Epithelial cell of proximal tubule (primary cell): ENCODE data around the gene INTS11. TPM values are rescaled to one million over a fixed set of nuclear protein-coding genes. Genes with fewer than 3 reads are reported as not detected.

ENCODE experiments used
- DNase-seq: peaks from one replicate; pipeline ENCODE4 v3.0.0-alpha.2; 2011; ENCODE audit warnings: low read depth
- H3K4me3 ChIP-seq: 2 replicates; pipeline ENCODE4 v1.5.1; 2011; ENCODE audit warnings: low read depth, mild to moderate bottlenecking, low read length
- total RNA-seq: library from RNA; depleted of rRNA; stranded (reverse); fragments of >200 nt; gene quantifications from 2 replicates; pipeline ENCODE4 v1.2.3, GENCODE V29; 2015
- TF ChIP-seq, protein P1 (sequence below): conservative IDR thresholded peaks from 2 replicates; pipeline ENCODE4 v1.5.1; 2012; ENCODE audit warnings: low read depth, mild to moderate bottlenecking, low read length

Gene INTS11
- total RNA-seq, 1 donor from 2014 or later: 58.7 TPM

DNA sequence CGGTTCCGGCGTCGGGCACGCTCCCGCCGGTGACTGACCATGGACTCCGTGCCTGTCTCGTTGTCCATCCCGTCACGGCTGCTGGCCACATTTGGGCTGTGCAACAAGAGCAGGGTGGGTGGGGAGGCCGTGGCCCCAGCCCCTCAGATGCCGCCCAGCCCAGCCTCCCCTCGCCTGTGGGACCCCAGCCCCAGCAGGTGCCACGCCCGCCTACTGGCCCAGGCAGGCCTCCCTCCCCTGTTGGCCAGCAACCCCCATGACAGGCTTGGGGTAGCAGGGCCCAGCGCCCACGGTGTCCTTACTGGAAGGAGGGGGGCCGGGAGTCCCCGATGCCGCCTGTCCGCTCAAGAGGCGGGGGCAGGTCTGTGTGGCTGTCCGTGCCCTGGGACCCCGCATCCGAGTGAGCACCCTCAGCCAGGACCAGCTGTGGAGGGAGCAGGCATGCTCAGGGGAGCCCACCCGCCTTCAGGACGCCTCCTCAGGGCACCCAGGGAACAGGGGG, 17.7 kb upstream of the INTS11 start:
- no peak overlapping the region for H3K4me3 ChIP-seq
- TF ChIP-seq, protein P1, sequence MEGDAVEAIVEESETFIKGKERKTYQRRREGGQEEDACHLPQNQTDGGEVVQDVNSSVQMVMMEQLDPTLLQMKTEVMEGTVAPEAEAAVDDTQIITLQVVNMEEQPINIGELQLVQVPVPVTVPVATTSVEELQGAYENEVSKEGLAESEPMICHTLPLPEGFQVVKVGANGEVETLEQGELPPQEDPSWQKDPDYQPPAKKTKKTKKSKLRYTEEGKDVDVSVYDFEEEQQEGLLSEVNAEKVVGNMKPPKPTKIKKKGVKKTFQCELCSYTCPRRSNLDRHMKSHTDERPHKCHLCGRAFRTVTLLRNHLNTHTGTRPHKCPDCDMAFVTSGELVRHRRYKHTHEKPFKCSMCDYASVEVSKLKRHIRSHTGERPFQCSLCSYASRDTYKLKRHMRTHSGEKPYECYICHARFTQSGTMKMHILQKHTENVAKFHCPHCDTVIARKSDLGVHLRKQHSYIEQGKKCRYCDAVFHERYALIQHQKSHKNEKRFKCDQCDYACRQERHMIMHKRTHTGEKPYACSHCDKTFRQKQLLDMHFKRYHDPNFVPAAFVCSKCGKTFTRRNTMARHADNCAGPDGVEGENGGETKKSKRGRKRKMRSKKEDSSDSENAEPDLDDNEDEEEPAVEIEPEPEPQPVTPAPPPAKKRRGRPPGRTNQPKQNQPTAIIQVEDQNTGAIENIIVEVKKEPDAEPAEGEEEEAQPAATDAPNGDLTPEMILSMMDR: no peak
- DNase-seq: no peak

DNA sequence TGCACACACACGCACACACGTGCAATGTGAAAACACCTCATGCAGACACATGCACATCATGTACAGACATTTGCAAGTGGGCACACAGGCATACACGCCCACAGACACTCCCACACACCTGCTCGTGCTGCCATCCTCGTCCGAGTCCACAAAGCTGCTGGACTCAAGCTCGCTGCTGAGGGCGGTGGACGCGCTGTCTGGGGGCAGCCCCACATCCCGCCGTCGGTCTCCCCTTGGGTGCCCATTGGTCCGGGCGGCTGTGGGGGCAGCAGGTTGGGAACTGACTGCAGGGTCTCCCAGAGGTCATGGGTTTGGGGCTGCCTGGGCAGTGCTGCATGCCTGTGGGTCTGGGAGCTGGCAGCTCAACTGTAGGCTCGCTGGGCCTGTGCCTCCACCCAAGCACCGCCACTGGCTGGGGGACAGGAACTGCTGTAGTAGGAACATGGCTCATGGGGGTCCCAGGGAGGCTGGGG, 17.1 kb upstream of the INTS11 start:
- DNase-seq: no peak
- TF ChIP-seq, protein P1: no peak
- H3K4me3 ChIP-seq: no peak overlapping the region

DNA sequence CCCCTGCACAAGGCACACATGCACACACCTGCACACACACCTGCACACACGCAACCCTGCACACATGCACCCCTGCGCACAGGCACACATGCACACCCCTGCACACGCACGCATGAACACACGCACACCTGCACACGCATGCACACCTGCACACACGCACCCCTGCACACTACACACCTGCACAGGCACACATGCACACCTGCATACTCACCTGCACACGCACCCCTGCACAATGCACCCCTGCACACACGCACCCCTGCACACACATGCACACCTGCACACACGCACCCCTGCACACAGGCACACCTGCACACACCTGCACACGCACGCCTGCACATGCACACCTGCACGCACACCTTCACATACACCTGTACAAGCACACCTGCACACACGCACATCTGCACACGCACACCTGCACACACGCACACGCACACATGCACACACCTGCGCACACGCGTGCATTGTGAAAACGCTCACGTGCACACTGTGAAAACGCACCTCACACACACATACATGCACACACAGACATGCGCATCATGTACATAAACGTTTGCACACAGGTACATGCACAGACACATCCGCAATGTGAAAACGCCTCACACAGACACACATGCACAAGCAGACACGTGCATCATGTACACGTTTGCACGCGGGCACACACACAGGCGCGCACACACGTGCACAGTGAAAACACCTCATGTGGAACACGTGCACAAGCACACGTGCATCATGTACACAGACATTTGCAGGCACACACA, 16.5 kb upstream of the INTS11 start:
- DNase-seq: no peak
- TF ChIP-seq, protein P1: no peak
- no peak overlapping the region for H3K4me3 ChIP-seq

DNA sequence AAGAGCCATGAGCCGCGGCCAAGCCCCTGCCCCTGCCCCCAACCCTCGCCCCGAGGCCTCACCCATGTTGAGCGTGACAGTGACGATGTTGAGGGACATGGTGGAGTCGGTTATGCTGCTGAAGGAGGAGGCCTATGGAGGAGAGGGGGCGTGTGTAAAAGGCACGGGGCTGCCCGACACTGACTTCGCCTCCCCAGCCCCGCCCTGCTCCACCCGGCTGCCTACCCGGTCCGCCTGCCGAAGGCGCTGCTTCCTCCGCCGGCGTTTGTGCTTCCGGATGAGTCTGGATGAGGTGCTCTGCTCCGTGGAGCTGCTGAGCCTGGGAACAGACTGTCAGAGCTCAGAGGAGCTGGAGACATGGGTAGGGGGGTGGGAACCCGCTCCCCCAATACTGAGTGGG, 15.7 kb upstream of the INTS11 start:
- H3K4me3 ChIP-seq: no peak overlapping the region
- TF ChIP-seq, protein P1: no peak
- DNase-seq: no peak

DNA sequence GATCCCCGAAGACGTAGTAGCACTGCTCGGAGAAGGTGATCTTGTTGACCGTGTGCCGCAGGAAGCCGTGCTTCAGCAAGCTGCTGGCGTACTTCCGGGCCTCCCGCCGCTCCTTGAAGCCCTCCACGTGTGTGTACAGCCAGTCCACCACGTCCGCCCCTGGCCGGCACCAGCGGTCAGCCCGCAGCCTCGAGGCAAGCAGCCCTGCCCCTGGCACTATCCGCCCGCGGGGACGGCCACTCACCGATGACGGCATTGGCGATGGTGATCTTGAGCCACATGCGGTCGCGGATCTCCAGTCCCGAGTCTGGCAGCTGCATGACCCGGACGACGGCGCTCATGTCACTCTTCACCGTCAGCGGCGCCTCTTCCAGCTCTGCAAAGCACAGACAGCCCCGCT, 13.8 kb upstream of the INTS11 start:
- TF ChIP-seq, protein P1: no peak
- no peak for DNase-seq
- H3K4me3 ChIP-seq: no peak overlapping the region

DNA sequence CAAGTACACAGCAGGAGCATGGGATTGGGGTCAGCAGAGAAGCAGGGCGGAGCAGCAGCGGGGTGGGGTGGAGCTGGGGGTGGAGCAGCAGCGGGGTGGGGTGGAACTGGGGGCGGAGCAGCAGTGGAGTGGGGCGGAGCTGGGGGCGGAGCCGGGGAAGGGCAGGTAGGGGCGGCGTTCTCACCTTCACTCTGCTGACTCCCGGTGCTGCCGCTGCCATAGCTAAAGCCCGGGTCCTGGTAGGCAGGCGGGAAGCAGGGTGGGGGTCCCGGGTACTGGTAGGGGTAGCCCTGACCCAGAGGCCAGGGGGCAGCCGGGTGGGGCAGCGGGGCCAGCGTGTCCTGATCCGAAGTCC, 13.3 kb upstream of the INTS11 start:
- TF ChIP-seq, protein P1: no peak
- no peak for DNase-seq
- H3K4me3 ChIP-seq: no peak overlapping the region
